Smooth muscle cell of the coronary artery (primary cell): ENCODE data around the gene MBLAC1. TPM values are rescaled to one million over a fixed set of nuclear protein-coding genes. Genes with fewer than 3 reads are reported as not detected.

Source experiments
- total RNA-seq: library from RNA; depleted of rRNA; stranded (reverse); fragments of >200 nt; gene quantifications from 2 replicates; pipeline ENCODE4 v1.2.3, GENCODE V29; 2014; ENCODE audit warnings: low replicate concordance

The MBLAC1 gene
- total RNA-seq: 1.4 and 2.2 TPM in 2 replicates

GRCh38 chr7:100126931-100127865 is at the start of gene MBLAC1:
MBLAC1 (plus strand) TSS chr7:100126967; CDS start chr7:100127396, 429 bp downstream.

GRCh38 chr7:100081535-100082102 is 45.1 kb upstream of the MBLAC1 start, which contains the start of gene ZNF3:
ZNF3 (minus strand) TSS chr7:100081723; CDS start chr7:100077357, 4,366 bp downstream.

GRCh38 chr7:100088621-100089457 is 37.9 kb upstream of the MBLAC1 start, which contains the start of gene COPS6:
COPS6 (plus strand) TSS chr7:100088969; CDS start chr7:100088991, 22 bp downstream.

GRCh38 chr7:100101016-100101862 is 25.5 kb upstream of the MBLAC1 start, which contains the start of the genes AP4M1 and MCM7:
AP4M1 (plus strand) TSS chr7:100101643; CDS start chr7:100101715, 72 bp downstream.
MCM7 (minus strand) TSS chr7:100101397; CDS start chr7:100101294, 103 bp downstream.

GRCh38 chr7:100119072-100119969 is 7.4 kb upstream of the MBLAC1 start, which contains the start of the genes CNPY4 and TAF6:
CNPY4 (plus strand) TSS chr7:100119634; CDS start chr7:100119745, 111 bp downstream.
TAF6 (minus strand) TSS chr7:100119358; CDS start chr7:100114209, 5,149 bp downstream.

GRCh38 chr7:100148559-100149328 is 22.0 kb downstream of the MBLAC1 start, which contains the start of gene LAMTOR4:
LAMTOR4 (plus strand) TSS chr7:100148918; CDS start chr7:100148973, 55 bp downstream.

GRCh38 chr7:100158229-100159098 is 31.7 kb downstream of the MBLAC1 start, which contains the start of gene TRAPPC14:
TRAPPC14 (minus strand) TSS chr7:100158723; CDS start chr7:100158499, 224 bp downstream.

GRCh38 chr7:100177045-100178001 is 50.6 kb downstream of the MBLAC1 start, which contains the start of the genes GPC2 and STAG3:
GPC2 (minus strand) TSS chr7:100177381; CDS start chr7:100177199, 182 bp downstream.
STAG3 (plus strand) TSS chr7:100177918; CDS start chr7:100180557, 2,639 bp downstream.

Other genes starting within 250 kb of the MBLAC1 start
- 0.12 TPM in 1 of 2 replicates, not detected in the other for gene OR2AE1, start 249.9 kb upstream of the MBLAC1 start, total RNA-seq
- 21.2 and 32.1 TPM in 2 replicates for gene TRIM4, start 207.4 kb upstream of the MBLAC1 start, total RNA-seq
- not detected in 2 replicates for gene GJC3, start 197.3 kb upstream of the MBLAC1 start, total RNA-seq
- gene AZGP1, start 150.9 kb upstream of the MBLAC1 start, total RNA-seq: 0.30 TPM in 1 of 2 replicates, not detected in the other
- gene ZKSCAN1, start 111.4 kb upstream of the MBLAC1 start, total RNA-seq: 33.1 and 37.3 TPM in 2 replicates
- gene ZSCAN21, start 77.2 kb upstream of the MBLAC1 start, total RNA-seq: 8.2 and 9.8 TPM in 2 replicates
- gene ZNF3, start 45.2 kb upstream of the MBLAC1 start, total RNA-seq: 11.8 and 19.1 TPM in 2 replicates
- gene COPS6, start 38.0 kb upstream of the MBLAC1 start, total RNA-seq: 77.9 and 108 TPM in 2 replicates
- 23.5 and 39.1 TPM in 2 replicates for gene MCM7, start 25.6 kb upstream of the MBLAC1 start, total RNA-seq
- gene AP4M1, start 25.3 kb upstream of the MBLAC1 start, total RNA-seq: 15.3 and 19.6 TPM in 2 replicates
- 13.3 and 25.1 TPM in 2 replicates for gene TAF6, start 7.6 kb upstream of the MBLAC1 start, total RNA-seq
- 34.4 and 67.6 TPM in 2 replicates for gene CNPY4, start 7.3 kb upstream of the MBLAC1 start, total RNA-seq
- 119 and 142 TPM in 2 replicates for gene LAMTOR4, start 22.0 kb downstream of the MBLAC1 start, total RNA-seq
- 3.0 and 4.4 TPM in 2 replicates for gene TRAPPC14, start 31.8 kb downstream of the MBLAC1 start, total RNA-seq
- 1.5 and 2.3 TPM in 2 replicates for gene GAL3ST4, start 41.6 kb downstream of the MBLAC1 start, total RNA-seq
- 1.4 and 3.1 TPM in 2 replicates for gene GPC2, start 50.4 kb downstream of the MBLAC1 start, total RNA-seq
- 0.30 and 1.4 TPM in 2 replicates for gene STAG3, start 51.0 kb downstream of the MBLAC1 start, total RNA-seq
- not detected in 2 replicates for gene PVRIG, start 93.0 kb downstream of the MBLAC1 start, total RNA-seq
- gene SPDYE3, start 180.7 kb downstream of the MBLAC1 start, total RNA-seq: not detected in 2 replicates
- 3.4 and 8.5 TPM in 2 replicates for gene PILRB, start 231.2 kb downstream of the MBLAC1 start, total RNA-seq
- 0.82 TPM in 1 of 2 replicates, not detected in the other for gene PILRA, start 246.5 kb downstream of the MBLAC1 start, total RNA-seq